ENCODE data around the gene CPZ.

GRCh38 chr4:8545439-8545765 lies 47.2 kb upstream of the CPZ start:
- no peak for TF ChIP-seq POLR2A (IDR thresholded peaks at IDR 0.05)
- no peak for TF ChIP-seq CTCF (IDR thresholded peaks at IDR 0.05)
- TF ChIP-seq POLR2AphosphoS5 (IDR thresholded peaks at IDR 0.05): no peak

Data from breast epithelium (tissue), 3 donors.